GM21737 (cell line): ENCODE measurements around the gene FAF1.
A peak's percentile ranks its signal among the peaks of the same experiment; 100 is the strongest.
"Not testable (repeated sequence)": the region's sequence is repeated elsewhere in the genome, so short reads cannot be mapped to it uniquely, and the experiment has no call there.

Experiments used
- ATAC-seq: cut with Tn5 transposase; IDR thresholded peaks from one replicate; pipeline ENCODE4 v1.9.1; 2021; ENCODE audit warnings: mild to moderate bottlenecking, moderate library complexity; ENCODE audit not compliant: unreplicated experiment

The FAF1 gene

GRCh38 chr1:50796272-50796671, 163.8 kb downstream of the FAF1 start:
- no peak for ATAC-seq

DNA sequence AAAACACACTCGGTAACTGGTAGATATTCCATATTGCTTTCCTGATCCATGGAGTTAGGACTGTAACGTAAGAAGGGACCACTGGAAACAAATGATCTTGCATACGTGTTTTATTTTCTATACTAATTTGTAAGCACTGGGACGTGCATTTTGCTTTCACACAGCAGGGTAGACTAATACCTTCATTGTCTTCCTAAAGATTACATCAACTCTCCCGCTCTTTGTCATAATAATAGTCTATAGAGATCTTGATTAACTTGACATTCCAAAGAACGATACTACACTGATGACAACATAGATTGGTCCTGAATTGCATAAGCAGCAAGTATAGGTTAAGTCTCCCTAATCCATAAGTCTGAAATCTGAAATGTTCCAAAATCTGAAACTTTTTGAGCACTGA, 166.5 kb downstream of the FAF1 start:
- no peak for ATAC-seq

- ATAC-seq, result no peak
These were observed 172.8 kb downstream of the FAF1 start for GRCh38 chr1:50787266-50787665.

- no peak for ATAC-seq
These were observed 176.8 kb downstream of the FAF1 start for GRCh38 chr1:50783286-50783685.

DNA sequence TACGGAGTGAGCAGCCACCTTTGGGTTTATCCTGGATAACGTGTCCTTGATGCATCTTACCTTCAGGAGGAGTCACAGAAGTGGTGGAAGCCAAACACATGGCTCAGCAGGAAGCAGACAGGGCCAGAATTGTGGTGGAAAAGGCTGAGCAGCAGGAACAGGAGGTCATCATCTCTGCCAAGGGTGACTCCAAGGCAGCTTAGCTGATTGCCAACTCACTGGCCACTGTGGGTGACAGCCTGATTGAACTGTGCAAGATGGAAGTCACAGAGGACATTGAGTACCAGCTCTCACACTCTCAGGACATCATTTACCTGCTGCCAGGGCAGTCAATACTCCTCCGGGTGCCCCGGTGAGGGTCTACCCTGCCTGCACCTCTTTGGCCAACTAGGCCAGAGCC, 179.3 kb downstream of the FAF1 start:
- ATAC-seq, result no peak

DNA sequence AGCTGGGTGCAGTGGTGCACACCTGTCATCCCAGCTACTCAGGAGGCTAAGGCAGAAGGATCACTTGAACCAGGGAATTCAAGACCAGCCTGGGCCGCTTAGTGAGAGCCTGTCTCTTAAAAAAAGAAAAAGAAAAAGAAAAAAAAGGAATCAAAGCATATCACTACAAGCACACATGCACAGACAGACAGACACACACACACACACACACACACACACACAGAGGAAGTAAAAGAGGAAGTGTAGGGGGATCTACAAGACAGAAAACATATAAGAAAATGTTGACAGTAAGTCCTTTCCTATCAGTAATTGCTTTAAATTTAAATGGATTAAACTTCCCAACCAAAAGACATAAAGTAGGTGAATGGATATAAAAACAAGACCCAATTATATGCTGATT, 180.3 kb downstream of the FAF1 start:
- ATAC-seq, result no peak

GRCh38 chr1:50775740-50776139, 184.3 kb downstream of the FAF1 start:
- no peak for ATAC-seq

DNA sequence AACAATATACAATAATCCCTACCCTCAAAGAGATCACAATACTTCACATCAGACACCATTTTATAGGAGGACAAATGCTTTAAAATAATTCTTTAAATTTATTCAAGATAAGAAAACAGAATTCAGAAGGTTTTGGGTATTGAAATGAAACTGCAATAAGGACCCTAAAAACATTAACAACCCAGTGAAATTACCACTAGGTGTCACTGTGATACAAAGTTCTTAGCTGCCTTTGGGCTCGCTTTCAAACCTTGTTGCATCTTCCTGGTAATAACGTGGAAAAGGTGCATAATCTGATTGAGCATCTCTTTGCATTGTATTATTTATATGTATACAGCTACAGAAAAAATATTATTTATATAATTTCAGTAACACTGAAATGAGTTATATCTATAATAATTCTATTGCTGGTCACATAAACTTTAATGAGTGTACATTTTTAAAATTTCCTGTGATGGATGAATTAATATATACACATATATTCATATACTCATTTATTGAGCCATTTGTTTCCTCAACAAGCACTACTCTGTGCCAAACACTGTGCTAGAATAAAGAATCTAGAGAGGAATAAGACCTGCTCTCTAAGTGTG, 185.2 kb downstream of the FAF1 start:
- ATAC-seq, result no peak

DNA sequence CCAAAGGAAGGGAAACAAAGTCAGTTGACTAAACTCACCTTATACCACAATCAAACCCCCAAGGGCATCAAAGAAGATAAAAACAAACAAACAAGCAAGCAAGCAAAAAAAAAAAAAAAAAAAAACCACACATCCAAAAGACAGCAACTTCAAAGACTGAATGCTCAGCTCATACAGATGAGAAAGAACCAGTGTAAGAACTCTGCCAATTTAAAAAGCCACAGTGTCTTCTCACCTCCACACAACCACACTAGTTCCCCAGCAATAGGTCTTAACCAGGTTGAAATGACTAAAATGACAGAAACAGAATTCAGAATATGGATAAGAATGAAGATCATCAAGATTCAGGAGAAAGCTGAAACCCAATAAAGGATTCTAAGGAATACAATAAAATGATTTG, 193.4 kb downstream of the FAF1 start:
- no peak for ATAC-seq

- ATAC-seq, result not testable (repeated sequence)
These were observed 203.5 kb downstream of the FAF1 start for GRCh38 chr1:50756543-50756942.

GRCh38 chr1:50754764-50755163, 205.3 kb downstream of the FAF1 start:
- not testable (repeated sequence) for ATAC-seq

DNA sequence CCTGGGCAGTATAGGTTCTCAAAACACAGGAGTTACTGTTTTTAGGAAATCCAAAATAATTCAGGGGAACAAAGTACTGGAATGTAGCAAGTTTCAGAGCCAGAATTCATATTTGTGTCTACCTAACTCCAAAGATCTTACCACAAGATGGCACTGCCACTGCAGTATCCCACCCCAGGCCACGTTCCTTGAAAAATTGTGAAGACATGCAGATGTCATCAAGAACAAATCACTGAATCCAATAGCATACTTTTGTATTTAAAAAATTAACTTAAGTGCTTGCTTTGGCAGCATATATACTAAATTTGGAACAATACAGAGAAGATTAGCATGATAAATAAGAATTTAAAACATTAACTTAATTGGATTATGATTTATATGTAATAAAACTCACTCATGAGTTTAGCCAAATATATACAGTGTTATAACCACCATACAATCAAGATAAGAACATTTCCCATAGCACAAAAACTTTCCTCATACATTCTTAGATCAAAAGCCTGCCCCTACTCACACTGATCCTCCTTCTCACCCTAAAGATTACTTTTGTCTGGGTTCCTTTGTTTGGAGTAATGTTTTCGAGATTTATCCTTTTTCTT, 209.9 kb downstream of the FAF1 start:
- ATAC-seq, result no peak

- no peak for ATAC-seq
These were observed 212.7 kb downstream of the FAF1 start for GRCh38 chr1:50747394-50747793.

DNA sequence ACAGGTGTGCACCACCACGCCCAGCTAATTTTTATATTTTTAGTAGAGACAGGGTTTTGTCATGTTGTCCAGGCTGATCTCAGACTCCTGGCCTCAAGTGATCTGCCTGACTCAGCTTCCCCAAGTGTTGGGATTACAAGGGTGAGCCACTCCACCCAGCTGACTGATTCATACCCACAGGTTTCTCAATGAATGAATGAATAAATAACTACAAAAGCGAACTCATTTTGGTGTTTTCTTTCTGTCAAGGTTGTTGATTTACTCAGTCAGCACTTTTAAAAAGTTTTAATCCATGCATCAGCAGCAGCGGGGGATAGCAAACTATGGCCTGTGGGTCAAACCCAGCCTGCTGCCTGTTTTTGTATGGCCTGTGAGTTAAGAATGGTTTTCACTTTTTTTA, 217.5 kb downstream of the FAF1 start:
- no peak for ATAC-seq

DNA sequence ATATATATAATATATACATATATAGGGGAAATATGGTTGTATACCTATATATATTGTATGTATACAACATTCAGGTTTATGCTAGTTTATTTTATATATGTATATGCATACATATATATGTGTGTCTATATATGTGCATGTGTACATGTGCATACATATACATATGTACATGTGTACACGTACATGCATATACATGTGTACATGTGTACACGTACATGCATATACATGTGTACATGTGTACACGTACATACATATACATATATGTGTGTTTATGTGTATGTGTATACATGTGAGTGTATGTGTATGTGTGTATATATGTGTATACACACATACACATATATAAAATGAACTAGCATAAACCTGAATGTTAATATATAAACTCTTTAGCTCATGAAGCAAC, 220.9 kb downstream of the FAF1 start:
- ATAC-seq, result no peak

- no peak for ATAC-seq
These were observed 224.6 kb downstream of the FAF1 start for GRCh38 chr1:50735443-50735842.

GRCh38 chr1:50727578-50727977, 232.5 kb downstream of the FAF1 start:
- not testable (repeated sequence) for ATAC-seq

- ATAC-seq, result peak; percentile 83
These were observed 235.3 kb downstream of the FAF1 start for GRCh38 chr1:50724626-50725286.

DNA sequence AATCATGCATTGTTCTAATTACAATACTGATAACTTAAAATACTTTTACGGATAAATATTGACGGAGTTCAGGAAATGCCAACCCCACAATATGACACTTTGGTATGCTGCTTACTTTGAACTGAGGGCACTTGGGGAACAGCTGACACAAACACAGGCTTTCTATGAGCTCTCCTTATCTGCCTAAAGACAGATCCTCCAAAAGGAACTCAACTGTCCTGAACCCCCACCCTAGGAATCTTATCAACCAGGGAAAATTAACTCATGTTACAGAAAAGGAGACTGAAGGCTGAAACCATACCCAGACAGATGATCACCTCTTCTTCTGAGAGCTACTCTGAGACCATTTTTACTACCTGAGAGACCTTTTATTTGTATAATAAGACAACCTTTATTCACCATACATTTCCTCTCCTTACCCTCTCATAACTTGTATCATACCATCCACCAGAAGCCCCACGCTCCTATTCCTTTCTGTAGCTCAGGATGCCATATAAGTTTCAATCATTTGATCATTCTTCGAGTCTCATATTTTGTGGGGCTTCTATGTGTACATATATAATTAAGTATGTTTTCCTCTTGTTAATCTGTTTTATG, 239.5 kb downstream of the FAF1 start:
- ATAC-seq, result no peak

GRCh38 chr1:50719126-50719525, 240.9 kb downstream of the FAF1 start:
- ATAC-seq, result no peak

GRCh38 chr1:50717327-50717726, 242.7 kb downstream of the FAF1 start:
- no peak for ATAC-seq

DNA sequence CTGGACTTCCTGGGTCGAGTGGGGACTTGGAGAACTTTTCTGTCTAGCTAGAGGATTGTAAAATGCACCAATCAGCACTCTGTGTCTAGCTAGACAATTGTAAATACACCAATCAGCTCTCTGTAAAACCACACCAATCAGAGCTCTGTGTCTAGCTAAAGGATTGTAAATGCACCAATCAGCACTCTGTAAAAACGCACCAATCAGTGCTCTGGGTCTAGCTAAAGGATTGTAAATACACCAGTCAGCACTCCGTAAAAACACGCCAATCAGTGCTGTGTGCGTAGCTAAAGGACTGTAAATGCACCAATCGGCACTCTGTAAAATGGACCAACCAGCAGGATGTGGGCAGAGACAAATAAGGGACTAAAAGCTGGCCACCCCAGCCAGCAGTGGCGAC, 243.6 kb downstream of the FAF1 start:
- not testable (repeated sequence) for ATAC-seq
